ENCODE data around the gene OLIG3.

The OLIG3 gene

GRCh38 chr6:137512757-137513605 is 18.8 kb upstream of the OLIG3 start:
- H3K4me3 ChIP-seq (ENCODE audit: control insufficient read depth in 1 of 7, extremely low read depth in 1 of 7, insufficient read depth in 4 of 7, low read depth in 2 of 7, low read length in 6 of 7), result no peak overlapping the region
- no peak overlapping the region for H3K27ac ChIP-seq (ENCODE audit: insufficient read depth in 1 of 2, low read depth in 1 of 2, low read length in 2 of 2, poor library complexity in 1 of 2, severe bottlenecking in 2 of 2)
- peak in 2 of 3 donors; percentile 9 to 26 for DNase-seq
- no peaks in the 10 kb centered on the region for H3K36me3 ChIP-seq (ENCODE audit: control insufficient read depth in 4 of 4, insufficient read depth in 4 of 4, low read length in 3 of 4)
- H3K27me3 ChIP-seq (replicated peaks in 2 of 5; ENCODE audit: control insufficient read depth in 4 of 5, insufficient read depth in 5 of 5, low read length in 4 of 5), result peaks cover 32 to 91% (median 50%) of the 10 kb centered on the region in 5 experiments
- CTCF ChIA-PET, result no interaction called here
- H3K9me3 ChIP-seq (ENCODE audit: control extremely low read depth in 1 of 5, control insufficient read depth in 4 of 5, insufficient read depth in 2 of 5, low read depth in 1 of 5, low read length in 4 of 5), result peaks cover 2 to 23% (median 9%) of the 10 kb centered on the region in 5 experiments
- H3K4me1 ChIP-seq (ENCODE audit: control extremely low read depth in 1 of 4, control insufficient read depth in 4 of 4, insufficient read depth in 4 of 4, low read length in 3 of 4), result no peaks in the 10 kb centered on the region
- POLR2A ChIA-PET, result no interaction called here
- WGBS (ENCODE audit: insufficient coverage), result 18% methylated on average over 9 of the region's 14 CpGs

- no peak overlapping the region for H3K4me3 ChIP-seq (ENCODE audit: control insufficient read depth in 1 of 7, extremely low read depth in 1 of 7, insufficient read depth in 4 of 7, low read depth in 2 of 7, low read length in 6 of 7)
- ChIA-PET POLR2A (no interaction called here), CTCF (no interaction called here)
- H3K27me3 ChIP-seq (replicated peaks in 2 of 5; ENCODE audit: control insufficient read depth in 4 of 5, insufficient read depth in 5 of 5, low read length in 4 of 5), result peaks cover 26 to 86% (median 34%) of the 10 kb centered on the region in 5 experiments
- H3K36me3 ChIP-seq (ENCODE audit: control insufficient read depth in 4 of 4, insufficient read depth in 4 of 4, low read length in 3 of 4), result no peaks in the 10 kb centered on the region
- no CpG with 5 or more reads among the region's 2 CpGs for WGBS (ENCODE audit: insufficient coverage)
- DNase-seq, result no peak
- H3K9me3 ChIP-seq (ENCODE audit: control extremely low read depth in 1 of 5, control insufficient read depth in 4 of 5, insufficient read depth in 2 of 5, low read depth in 1 of 5, low read length in 4 of 5), result peaks cover 2 to 23% (median 9%) of the 10 kb centered on the region in 5 experiments
- no peak overlapping the region for H3K27ac ChIP-seq (ENCODE audit: insufficient read depth in 1 of 2, low read depth in 1 of 2, low read length in 2 of 2, poor library complexity in 1 of 2, severe bottlenecking in 2 of 2)
- H3K4me1 ChIP-seq (ENCODE audit: control extremely low read depth in 1 of 4, control insufficient read depth in 4 of 4, insufficient read depth in 4 of 4, low read length in 3 of 4), result no peaks in the 10 kb centered on the region
Observed at GRCh38 chr6:137510923-137511322, 16.7 kb upstream of the OLIG3 start.

GRCh38 chr6:137498481-137499190 is 4.4 kb upstream of the OLIG3 start:
- Histone ChIP-seq H3K4me3 (ENCODE audit: control insufficient read depth in 1 of 7, extremely low read depth in 1 of 7, insufficient read depth in 4 of 7, low read depth in 2 of 7, low read length in 6 of 7) (no peak overlapping the region), H3K36me3 (ENCODE audit: control insufficient read depth in 4 of 4, insufficient read depth in 4 of 4, low read length in 3 of 4) (no peaks in the 10 kb centered on the region), H3K9me3 (ENCODE audit: control extremely low read depth in 1 of 5, control insufficient read depth in 4 of 5, insufficient read depth in 2 of 5, low read depth in 1 of 5, low read length in 4 of 5) (no peaks in the 10 kb centered on the region), H3K27me3 (replicated peaks in 2 of 5; ENCODE audit: control insufficient read depth in 4 of 5, insufficient read depth in 5 of 5, low read length in 4 of 5) (peaks cover 30 to 98% (median 52%) of the 10 kb centered on the region in 5 experiments), H3K27ac (ENCODE audit: insufficient read depth in 1 of 2, low read depth in 1 of 2, low read length in 2 of 2, poor library complexity in 1 of 2, severe bottlenecking in 2 of 2) (no peak overlapping the region), H3K4me1 (ENCODE audit: control extremely low read depth in 1 of 4, control insufficient read depth in 4 of 4, insufficient read depth in 4 of 4, low read length in 3 of 4) (peaks cover 0 to 19% (median 10%) of the 10 kb centered on the region in 4 experiments)
- ChIA-PET POLR2A (interaction anchor here (0.6 kb wide), 1 partner anchor 108 kb away, joined by 5 read pairs; no protein-coding TSS in a partner anchor), CTCF (no interaction called here)
- peak in 1 of 3 donors; percentile 17 for DNase-seq
- 33% methylated on average over 3 of the region's 11 CpGs for WGBS (ENCODE audit: insufficient coverage)

GRCh38 chr6:137497721-137498463 is 3.7 kb upstream of the OLIG3 start:
- Histone ChIP-seq H3K27ac (ENCODE audit: insufficient read depth in 1 of 2, low read depth in 1 of 2, low read length in 2 of 2, poor library complexity in 1 of 2, severe bottlenecking in 2 of 2) (no peak overlapping the region), H3K4me3 (ENCODE audit: control insufficient read depth in 1 of 7, extremely low read depth in 1 of 7, insufficient read depth in 4 of 7, low read depth in 2 of 7, low read length in 6 of 7) (peak overlapping the region in 3 of 7 experiments; percentile 19 to 48 (median 28)), H3K4me1 (ENCODE audit: control extremely low read depth in 1 of 4, control insufficient read depth in 4 of 4, insufficient read depth in 4 of 4, low read length in 3 of 4) (peaks cover 0 to 26% (median 15%) of the 10 kb centered on the region in 4 experiments), H3K9me3 (ENCODE audit: control extremely low read depth in 1 of 5, control insufficient read depth in 4 of 5, insufficient read depth in 2 of 5, low read depth in 1 of 5, low read length in 4 of 5) (no peaks in the 10 kb centered on the region), H3K27me3 (replicated peaks in 2 of 5; ENCODE audit: control insufficient read depth in 4 of 5, insufficient read depth in 5 of 5, low read length in 4 of 5) (peaks cover 30 to 98% (median 57%) of the 10 kb centered on the region in 5 experiments), H3K36me3 (ENCODE audit: control insufficient read depth in 4 of 4, insufficient read depth in 4 of 4, low read length in 3 of 4) (no peaks in the 10 kb centered on the region)
- DNase-seq, result peak in 1 of 3 donors; percentile 30
- POLR2A ChIA-PET, result no interaction called here
- 4% methylated on average over 45 of the region's 60 CpGs for WGBS (ENCODE audit: insufficient coverage)
- CTCF ChIA-PET, result no interaction called here

- POLR2A ChIA-PET, result no interaction called here
- Histone ChIP-seq H3K27me3 (replicated peaks in 2 of 5; ENCODE audit: control insufficient read depth in 4 of 5, insufficient read depth in 5 of 5, low read length in 4 of 5) (peaks cover 31 to 100% (median 59%) of the 10 kb centered on the region in 5 experiments), H3K27ac (ENCODE audit: insufficient read depth in 1 of 2, low read depth in 1 of 2, low read length in 2 of 2, poor library complexity in 1 of 2, severe bottlenecking in 2 of 2) (no peak overlapping the region), H3K4me3 (ENCODE audit: control insufficient read depth in 1 of 7, extremely low read depth in 1 of 7, insufficient read depth in 4 of 7, low read depth in 2 of 7, low read length in 6 of 7) (peak overlapping the region in 3 of 7 experiments; percentile 19 to 48 (median 28)), H3K36me3 (ENCODE audit: control insufficient read depth in 4 of 4, insufficient read depth in 4 of 4, low read length in 3 of 4) (no peaks in the 10 kb centered on the region), H3K4me1 (ENCODE audit: control extremely low read depth in 1 of 4, control insufficient read depth in 4 of 4, insufficient read depth in 4 of 4, low read length in 3 of 4) (peaks cover 0 to 26% (median 15%) of the 10 kb centered on the region in 4 experiments), H3K9me3 (ENCODE audit: control extremely low read depth in 1 of 5, control insufficient read depth in 4 of 5, insufficient read depth in 2 of 5, low read depth in 1 of 5, low read length in 4 of 5) (peaks cover 0 to 2% (median 0%) of the 10 kb centered on the region in 5 experiments)
- no peak for DNase-seq
- CTCF ChIA-PET, result no interaction called here
- 7% methylated on average over 40 of the region's 47 CpGs for WGBS (ENCODE audit: insufficient coverage)
Observed at GRCh38 chr6:137496909-137497720, 2.9 kb upstream of the OLIG3 start.

GRCh38 chr6:137496368-137496767 is 2.2 kb upstream of the OLIG3 start:
- POLR2A ChIA-PET, result no interaction called here
- Histone ChIP-seq H3K4me3 (ENCODE audit: control insufficient read depth in 1 of 7, extremely low read depth in 1 of 7, insufficient read depth in 4 of 7, low read depth in 2 of 7, low read length in 6 of 7) (no peak overlapping the region), H3K27ac (ENCODE audit: insufficient read depth in 1 of 2, low read depth in 1 of 2, low read length in 2 of 2, poor library complexity in 1 of 2, severe bottlenecking in 2 of 2) (no peak overlapping the region), H3K9me3 (ENCODE audit: control extremely low read depth in 1 of 5, control insufficient read depth in 4 of 5, insufficient read depth in 2 of 5, low read depth in 1 of 5, low read length in 4 of 5) (peaks cover 0 to 2% (median 0%) of the 10 kb centered on the region in 5 experiments), H3K36me3 (ENCODE audit: control insufficient read depth in 4 of 4, insufficient read depth in 4 of 4, low read length in 3 of 4) (no peaks in the 10 kb centered on the region), H3K4me1 (ENCODE audit: control extremely low read depth in 1 of 4, control insufficient read depth in 4 of 4, insufficient read depth in 4 of 4, low read length in 3 of 4) (peaks cover 0 to 26% (median 15%) of the 10 kb centered on the region in 4 experiments), H3K27me3 (replicated peaks in 2 of 5; ENCODE audit: control insufficient read depth in 4 of 5, insufficient read depth in 5 of 5, low read length in 4 of 5) (peaks cover 35 to 100% (median 60%) of the 10 kb centered on the region in 5 experiments)
- CTCF ChIA-PET, result no interaction called here
- DNase-seq, result peak in 1 of 3 donors; percentile 22
- WGBS (ENCODE audit: insufficient coverage), result 18% methylated on average over 5 of the region's 17 CpGs

All from common myeloid progenitor, CD34-positive (primary cell).